Measurements from ENCODE around the gene COL3A1.

Gene COL3A1

DNA sequence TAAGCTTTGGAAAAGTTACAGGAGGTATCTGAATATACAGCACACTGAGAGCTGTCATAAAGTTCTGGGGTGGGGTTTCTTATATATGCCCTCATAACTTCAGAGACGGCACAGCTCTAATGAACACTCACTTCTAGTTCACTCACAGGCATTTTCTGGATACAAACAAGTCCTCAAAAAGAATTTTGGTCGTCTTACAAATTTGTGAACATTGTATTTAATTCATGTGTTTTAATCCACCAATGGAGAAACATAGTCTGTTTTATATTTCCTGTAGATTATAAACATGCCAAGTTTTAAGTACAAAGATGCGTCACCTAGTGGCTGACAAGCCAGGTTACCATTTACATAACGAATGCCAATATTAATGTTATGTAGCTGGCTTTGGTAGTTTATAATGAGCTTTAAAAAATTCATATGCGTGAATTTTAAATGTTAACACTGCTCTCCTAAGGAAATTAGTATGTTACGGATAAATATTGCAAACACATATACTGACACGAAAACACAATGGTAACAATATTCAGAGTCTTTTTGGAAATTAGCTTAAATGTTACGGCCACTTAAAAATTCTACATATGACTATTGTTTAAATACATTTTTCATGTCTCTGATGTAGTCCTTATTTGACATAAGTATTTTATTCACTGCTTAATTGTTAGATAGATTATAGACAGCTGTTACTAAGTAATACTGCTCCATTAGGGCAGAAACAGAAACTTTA lies 2.5 kb downstream of the COL3A1 start:
- no peak for DNase-seq

DNA sequence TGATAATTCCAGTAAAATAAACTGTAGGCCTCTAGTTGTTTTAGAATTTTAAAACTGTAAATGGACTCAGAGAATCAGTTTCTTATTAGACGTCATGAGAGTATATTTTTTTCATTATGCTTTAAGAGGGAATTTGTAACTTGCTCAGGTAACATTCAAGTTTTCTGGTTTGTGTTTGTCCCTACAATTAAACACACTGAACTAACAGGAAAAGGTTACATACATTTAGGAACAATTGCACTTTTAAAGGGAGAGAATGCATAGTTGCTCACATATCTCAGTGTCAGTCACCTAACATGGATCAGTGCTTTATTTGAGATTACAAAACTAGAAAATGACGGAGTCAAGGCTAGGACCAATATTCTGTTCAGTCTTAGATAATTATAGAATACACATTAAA lies 3.1 kb downstream of the COL3A1 start:
- DNase-seq: no peak

DNA sequence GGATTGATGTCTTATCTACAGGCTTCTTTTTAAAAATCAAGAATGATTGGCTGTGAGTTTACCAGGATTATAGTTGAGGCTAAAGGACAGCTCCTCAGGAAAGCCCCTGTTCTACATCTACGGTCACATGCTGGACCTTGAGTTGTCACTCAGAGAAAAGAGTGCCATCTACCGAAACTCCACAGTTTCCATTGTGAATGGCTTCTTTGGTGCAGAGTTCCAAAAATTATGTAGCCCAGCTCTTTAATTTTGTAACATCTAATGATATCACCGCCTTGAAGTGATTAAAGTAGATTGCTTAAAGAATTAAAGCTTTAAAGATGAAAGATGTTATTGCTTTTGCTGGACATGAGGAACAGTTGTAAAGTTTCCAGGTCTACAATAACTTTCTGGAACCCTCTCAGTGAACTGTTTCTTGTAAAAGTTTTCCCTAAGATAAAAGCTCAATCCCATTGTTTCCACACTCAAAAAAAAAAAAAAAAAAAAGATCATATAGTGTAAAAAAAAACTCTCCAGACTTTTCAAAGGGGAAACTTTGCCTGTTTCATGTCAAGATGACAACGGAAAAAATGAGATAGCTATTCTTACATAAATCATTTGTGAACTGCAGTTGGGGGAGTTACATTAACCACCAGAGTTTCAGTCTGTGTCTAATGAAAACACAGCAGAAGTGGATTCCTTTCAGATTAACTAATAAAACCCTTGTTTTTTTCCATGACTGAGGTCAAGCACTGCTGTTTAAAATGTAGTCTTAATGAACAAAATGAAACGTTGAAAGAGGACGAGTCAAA lies 4.3 kb downstream of the COL3A1 start:
- peak; percentile 17 for DNase-seq

DNA sequence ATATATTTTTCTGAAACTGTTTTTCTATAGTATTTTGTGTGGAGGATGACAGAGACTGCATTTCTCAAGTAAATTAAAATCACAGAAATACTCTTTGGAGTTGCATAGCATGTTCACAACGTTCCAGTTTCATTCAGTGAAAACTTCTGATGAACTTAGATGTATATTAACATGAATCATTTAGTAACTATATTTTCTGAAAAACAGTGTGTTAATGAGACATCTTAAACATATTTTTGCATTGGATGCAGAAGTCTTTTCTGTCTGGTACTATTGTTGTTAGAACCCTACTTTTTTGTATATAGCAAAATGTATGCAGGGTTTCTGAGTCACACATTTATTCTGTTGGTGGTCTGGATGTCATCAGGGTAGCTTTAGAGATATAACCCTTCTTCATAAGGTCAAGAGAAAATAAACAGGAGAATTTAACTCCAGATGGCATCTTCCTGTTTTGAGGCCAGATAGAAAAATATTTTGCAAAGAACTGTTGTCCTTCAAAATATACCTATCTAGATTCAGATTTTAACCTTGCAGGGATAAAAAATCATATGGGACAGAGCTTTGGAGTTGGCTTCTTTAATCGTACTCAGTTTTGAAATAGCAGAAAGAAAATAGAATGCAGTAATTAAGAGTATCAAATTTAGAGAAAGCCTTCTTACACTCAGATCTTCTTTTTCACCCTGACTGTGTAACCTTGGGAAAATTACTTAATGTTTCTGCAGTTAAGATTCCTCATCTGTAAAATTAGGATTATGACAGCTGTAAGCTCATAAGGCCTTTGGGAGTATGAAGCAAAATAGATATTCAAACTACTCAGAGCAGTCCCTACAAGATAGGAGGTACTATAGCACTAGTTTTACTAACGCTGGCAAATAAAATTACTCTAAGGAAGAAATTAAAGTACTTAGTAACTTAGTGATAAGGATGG lies 5.3 kb downstream of the COL3A1 start:
- no peak for DNase-seq

DNA sequence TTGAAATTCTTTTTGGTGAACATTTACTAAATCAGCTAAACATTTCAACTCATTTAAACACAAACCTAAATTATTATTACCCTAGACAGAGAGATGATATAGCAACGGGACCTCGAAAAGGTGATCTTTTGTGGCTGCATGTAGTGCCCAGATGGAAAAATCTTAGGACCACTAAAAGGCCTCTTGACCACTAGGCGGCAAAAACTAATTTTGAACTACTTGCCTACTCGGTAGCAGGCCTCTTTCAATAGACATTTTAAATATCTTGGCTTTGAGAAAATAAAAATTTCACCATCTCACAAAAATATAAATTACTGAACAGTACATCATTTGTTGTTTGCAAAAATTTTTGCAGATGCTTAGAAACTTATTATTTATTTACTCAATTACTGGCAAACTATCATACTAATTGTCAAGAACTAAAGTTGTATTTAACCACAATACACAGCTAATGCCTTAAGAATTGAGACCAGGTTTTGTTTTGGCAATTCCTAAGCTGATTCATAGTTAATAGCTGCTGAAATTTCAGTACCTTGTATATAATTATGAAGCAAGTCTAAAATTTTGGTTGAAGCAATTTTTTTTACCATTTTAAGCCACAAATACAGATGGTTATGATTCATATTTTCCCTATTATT lies 9.4 kb downstream of the COL3A1 start:
- peak; percentile 21 for DNase-seq

DNA sequence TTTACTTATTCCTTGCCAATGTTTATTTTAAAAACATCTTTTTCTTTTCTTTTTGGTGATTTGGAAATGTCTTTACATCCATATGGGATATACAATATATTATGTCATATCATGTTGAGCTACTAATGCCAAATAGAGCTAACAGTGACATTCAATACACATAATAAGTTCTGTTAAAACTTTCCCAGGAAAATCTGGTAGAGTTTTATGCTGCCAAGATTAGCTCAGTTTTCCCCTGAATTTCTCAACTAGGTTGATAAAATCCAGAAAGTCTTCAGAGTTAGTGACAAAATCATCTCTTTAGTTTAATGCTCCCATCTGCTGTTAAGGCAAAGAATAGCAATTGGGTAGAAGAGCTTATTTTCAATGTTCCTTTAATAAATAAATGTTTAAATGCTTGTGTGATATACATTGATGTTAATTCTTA lies 9.9 kb downstream of the COL3A1 start:
- peak; percentile 37 for DNase-seq

DNA sequence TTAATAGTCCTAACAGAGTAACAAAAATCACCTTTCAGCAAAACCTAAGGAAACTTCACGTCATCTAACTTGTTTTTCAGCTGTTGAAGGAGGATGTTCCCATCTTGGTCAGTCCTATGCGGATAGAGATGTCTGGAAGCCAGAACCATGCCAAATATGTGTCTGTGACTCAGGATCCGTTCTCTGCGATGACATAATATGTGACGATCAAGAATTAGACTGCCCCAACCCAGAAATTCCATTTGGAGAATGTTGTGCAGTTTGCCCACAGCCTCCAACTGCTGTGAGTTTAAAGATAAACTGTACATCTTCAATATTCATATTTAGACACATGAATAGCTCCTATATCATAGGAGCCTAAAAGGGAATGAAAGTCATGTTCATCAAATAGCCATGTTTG lies 10.5 kb downstream of the COL3A1 start:
- DNase-seq: no peak

DNA sequence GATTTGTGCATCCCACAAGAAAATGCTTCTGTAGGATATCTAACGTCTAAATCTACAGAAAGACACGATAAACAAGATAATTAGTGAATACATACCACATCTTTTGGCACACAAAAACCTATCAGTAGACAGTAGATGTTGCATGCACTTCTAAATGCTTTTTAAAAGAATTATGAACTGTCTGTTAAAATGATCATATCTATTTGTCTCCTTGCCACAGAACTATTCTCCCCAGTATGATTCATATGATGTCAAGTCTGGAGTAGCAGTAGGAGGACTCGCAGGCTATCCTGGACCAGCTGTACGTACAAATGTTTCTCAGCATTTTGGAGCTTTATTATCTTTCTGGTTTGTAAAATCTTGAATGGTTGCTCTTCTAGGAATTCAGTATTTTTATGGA lies 12.7 kb downstream of the COL3A1 start:
- no peak for DNase-seq

DNA sequence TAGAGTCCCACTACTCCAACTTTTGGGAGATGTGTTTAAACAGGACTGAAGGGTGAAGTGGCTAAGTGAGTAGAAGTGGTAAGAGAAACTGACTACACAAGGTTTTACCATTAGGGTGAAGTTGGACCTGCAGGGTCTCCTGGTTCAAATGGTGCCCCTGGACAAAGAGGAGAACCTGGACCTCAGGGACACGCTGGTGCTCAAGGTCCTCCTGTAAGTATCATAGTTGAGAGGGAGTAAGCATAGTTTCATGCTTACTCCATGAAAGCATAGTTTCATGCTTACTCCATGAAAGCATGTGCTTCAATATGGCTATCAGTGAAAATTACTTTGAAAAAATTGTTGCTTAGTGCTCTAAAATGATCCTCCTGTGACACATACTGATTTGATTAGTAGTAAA lies 19.1 kb downstream of the COL3A1 start:
- no peak for DNase-seq

DNA sequence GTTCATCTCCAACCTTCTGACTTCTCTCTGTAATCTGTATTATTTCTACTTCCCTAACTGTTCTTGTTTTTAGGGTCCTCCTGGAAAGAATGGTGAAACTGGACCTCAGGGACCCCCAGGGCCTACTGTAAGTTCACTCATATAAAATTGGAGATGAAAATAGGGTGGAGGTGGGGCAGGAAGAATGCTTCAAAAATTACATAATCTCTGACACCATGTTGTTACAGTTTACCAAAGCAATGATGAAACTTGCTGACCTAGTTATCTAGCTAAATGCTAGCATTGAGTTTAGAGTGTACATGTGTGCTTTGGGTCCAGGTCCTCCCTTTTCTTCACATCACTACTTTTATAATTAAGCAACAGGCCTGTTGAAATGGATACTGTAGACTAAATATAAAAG lies 23.1 kb downstream of the COL3A1 start:
- no peak for DNase-seq

DNA sequence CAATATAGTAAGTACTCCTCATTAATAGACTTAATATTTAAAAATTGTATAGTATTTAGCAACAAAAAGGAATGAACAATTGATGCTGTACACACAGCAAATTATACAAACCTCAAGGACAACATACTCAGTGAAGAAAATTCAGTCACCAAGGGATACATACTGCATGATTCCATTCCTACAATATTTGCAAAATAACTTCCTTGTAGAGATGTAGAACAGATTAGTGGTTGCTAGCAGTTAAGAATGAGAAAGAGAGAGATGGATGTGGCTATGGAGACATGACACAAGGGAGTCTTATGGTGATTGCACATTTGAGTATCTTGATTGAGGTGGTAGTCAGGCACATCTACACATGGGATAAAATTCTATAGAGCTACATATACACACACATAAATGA lies 26.0 kb downstream of the COL3A1 start:
- no peak for DNase-seq

DNA sequence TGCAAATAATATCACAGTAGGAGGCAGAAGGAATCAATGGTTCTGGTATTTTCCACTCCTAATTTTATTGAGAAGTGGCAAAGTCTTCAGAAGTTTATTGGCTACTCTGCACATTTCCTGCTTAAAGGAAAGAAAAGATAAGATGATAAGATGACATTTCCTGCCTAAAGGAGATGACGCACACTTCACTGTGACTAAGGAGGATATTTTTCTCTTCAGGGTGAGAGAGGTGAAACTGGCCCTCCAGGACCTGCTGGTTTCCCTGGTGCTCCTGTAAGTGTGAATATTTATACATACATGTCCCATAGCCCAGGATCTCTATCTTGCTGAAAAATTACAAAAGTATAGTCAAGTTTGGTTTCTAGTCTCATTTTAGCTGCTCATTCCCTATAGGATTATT lies 27.9 kb downstream of the COL3A1 start:
- DNase-seq: peak; percentile 23

DNA sequence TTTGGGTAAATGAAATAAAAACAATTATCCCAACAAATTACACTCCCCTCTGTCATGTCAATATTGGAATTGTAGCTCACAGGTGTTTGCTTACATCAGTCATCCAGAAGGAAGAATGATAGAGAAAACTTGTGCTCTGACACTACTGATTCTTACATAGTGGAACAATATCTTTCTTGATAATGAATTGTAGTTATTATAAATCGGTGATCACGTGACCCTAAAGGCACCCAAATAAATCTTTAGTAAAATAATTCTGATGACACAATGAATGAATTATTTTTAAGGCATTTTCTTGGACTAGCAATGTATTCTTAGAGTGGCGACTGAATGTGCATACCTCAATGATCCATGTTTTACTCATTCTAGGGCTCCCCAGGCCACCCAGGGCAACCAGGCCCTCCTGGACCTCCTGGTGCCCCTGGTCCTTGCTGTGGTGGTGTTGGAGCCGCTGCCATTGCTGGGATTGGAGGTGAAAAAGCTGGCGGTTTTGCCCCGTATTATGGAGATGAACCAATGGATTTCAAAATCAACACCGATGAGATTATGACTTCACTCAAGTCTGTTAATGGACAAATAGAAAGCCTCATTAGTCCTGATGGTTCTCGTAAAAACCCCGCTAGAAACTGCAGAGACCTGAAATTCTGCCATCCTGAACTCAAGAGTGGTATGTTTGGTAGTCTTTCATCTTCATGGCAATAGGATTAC lies 34.5 kb downstream of the COL3A1 start:
- DNase-seq: no peak

DNA sequence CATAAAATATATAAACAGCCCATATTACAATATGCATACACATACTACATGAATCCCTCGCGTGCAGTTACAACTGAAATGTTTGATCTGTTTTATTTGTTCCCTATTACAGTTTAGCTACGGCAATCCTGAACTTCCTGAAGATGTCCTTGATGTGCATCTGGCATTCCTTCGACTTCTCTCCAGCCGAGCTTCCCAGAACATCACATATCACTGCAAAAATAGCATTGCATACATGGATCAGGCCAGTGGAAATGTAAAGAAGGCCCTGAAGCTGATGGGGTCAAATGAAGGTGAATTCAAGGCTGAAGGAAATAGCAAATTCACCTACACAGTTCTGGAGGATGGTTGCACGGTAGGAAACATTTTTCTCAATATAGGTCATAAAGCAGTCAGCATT lies 36.4 kb downstream of the COL3A1 start:
- DNase-seq: no peak

DNA sequence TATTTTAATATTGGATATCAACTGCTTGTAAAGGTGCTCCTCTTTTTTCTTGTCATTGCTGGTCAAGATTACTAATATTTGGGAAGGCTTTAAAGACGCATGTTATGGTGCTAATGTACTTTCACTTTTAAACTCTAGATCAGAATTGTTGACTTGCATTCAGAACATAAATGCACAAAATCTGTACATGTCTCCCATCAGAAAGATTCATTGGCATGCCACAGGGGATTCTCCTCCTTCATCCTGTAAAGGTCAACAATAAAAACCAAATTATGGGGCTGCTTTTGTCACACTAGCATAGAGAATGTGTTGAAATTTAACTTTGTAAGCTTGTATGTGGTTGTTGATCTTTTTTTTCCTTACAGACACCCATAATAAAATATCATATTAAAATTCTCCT lies 38.2 kb downstream of the COL3A1 start:
- DNase-seq: no peak

DNA sequence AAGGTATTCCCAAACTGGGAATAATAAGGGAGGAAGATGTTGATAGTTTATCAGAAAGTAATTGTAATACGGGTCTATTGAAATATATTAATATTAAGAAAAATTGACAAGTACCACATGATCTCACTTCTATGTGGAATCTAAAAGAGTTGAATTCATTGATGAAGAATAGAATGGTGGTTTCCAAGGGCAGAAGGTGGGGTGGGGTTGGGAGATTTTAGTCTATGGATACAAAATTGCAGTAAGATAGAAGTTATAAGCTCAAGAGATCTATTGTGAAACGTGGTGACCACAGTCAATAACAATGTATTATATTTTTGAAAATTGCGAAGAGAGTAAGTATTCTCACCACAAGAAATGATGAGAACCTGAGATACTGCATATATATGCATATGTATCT lies 38.9 kb downstream of the COL3A1 start:
- DNase-seq: no peak

DNA sequence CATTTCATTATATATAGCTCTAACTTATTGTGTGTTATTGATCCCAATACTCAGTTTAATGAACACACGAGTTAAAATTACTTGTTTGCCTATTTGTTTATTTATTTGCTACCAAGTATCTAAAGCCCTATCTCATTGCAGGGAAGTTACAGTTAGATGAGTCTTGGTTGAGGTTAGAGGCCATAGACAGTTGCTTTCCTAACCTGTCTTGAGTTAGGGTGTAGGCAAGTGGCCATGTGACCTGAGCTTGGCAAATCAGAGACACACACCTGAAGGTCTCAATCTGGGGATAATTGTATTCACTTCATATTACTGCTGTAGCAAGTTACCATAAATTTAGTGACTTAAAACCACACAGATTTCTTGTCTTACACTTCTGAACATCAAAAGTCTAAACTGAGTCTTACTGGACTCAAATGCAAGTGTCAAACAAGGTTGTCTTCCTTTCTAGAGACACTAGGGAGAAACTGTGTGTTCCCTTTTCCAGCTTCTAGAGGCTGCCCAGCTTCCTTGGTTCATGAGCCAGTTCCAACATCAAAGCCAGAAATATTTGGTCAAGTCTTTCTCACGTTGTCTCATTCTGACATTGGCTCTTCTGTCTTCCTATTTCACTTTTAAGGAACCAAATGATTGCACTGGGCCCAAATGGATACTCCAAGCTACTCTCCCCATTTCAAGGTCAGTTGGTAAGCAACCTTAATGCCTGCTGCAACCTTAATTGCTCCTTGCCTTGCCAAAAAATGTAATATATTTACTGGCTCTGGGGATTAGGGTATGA lies 39.7 kb downstream of the COL3A1 start:
- DNase-seq: no peak

DNA sequence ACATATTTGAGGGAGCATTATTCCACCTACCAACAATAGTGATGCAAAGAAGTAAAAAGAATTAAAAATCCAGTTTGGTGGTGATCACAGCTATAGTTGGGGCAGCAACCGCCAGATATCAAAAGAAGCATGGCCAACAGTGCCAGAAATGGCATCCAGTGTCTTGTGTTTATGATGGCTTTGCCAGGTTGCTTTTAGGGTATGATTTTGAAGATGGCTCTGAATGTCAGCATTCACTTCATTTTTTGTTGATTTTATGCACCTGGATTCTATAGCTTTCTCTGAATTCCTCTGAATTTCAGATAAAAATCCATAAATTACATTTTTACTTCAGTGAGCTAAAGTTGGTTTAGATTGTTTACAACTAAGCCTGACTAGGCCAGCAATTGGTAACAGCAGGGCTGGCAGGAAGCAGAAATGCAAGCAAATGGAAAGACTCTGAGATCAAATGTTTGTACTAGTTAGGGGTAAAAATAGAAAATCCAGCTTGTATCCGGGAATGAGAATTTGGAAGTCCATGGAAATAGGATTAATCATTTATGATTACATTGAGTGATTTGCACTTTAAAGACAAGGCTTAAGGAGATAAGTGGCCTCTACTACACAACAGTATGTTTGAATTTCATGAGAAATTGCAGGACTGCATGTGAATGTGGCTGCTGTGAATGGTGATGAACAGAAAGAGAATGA lies 40.4 kb downstream of the COL3A1 start:
- peak; percentile 7 for DNase-seq

DNA sequence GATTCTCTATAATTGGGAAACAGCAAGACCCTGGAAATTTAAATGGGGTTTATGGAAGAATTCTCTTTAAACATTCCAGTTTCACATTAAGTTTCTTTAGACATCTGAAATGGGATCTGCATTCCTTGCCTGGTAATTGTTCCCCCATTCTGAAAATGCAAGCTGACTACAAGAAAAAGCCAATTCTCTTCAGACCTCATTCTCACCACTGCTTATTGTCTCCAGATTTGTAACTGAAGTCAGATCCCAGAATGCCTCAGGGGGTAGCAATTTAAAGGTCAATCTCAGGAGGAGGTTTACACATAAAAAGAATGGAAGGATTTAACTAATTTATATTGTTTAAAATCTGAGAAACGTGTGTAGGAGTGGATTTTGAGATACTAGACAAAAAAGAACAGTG lies 41.2 kb downstream of the COL3A1 start:
- no peak for DNase-seq

DNA sequence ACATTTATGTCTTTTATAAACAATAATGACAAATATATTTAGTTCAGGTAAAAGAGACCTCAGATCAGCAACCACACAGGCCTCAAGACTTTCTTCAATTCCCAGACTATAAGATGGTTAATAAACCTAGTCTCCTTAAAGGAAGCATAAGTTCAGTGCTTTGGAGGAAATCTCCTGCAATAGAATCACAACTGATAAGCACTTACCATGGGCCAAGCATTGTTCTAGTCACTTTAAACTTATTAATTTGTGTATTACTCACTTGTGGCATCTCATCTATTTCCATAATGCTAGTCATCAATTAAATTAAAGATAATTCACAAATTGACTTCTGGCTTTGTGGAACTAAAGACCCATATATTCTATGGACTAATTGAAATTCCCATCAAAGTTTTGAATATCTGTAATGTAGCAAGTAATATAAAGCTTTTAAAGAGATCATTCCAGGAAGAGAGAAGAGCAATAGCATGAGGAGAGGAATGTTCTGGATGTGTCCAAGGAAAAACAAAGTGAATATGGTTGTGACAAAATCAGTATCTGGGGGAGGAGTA lies 42.2 kb downstream of the COL3A1 start:
- no peak for DNase-seq

DNA sequence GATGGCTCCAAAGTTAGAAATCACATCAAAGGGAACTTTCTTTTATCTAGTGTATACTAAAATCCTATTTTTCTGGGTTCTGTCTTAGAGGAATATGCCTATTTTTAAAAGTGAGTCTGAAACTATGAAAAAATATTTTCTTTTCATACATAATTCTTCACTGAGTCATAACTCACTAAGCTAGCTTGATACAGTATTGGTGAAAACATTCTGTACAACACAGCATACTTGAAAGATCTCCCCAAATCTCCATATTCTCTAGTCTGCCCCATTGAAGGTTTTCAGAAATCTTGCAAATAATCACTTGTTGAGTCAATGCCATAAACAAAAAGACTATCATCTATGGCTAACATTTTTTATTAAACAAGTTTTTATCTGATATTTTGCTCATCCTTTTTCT lies 44.5 kb downstream of the COL3A1 start:
- no peak for DNase-seq
